Stimulated activated CD8-positive, alpha-beta memory T cell treated with anti-CD3 and anti-CD28 coated beads, Interleukin-4, amount 100 ng/mL, for 4 hours (primary cell): ENCODE results near the gene STK40.

Experiments
- DNase-seq, 2 donors: peaks; one replicate each; pipeline ENCODE4 v3.0.0-alpha.2; 2020; ENCODE audit warnings: low read depth in 2 of 2, low spot score in 1 of 2

The STK40 gene

DNA sequence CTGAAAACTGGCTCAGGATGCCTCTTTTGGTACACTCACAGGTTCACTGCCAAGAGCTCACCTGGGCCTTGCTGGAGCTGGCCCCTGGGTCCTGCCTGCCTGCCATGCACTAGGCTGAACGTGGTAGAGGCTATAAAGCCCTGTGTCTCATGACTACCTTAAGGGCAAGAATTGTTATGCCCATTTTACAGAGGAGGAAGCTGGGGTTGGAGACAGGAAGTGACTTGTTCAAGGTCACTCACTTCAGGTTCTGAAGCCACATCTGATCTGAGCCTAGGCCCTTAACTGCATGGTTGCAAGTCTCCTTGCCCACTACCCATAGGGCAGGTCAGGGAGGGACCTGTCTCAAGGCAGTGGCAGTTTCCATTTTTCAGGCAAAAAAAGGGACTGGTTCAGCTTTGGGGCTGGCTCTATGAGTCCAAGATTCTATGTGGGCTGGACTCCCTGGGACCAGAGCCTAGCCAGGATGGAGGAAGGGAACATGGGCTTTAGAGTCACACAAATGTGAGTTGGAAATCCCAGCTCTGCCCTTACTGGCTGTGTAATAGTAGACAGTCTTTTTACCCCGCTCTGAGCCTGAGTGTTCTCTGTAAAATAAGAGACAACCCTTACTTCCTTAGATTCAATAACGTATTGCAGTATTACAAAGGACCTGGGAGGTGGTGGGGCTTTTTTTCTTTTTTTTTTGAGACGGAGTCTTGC lies 7.8 kb downstream of the STK40 start:
- no peak for DNase-seq

GRCh38 chr1:36372617-36373016 lies 13.1 kb downstream of the STK40 start:
- DNase-seq: no peak

GRCh38 chr1:36369061-36369861 lies 16.5 kb downstream of the STK40 start:
- DNase-seq: peak; percentile 64 to 78

GRCh38 chr1:36367798-36368197 lies 17.9 kb downstream of the STK40 start:
- DNase-seq: no peak

- DNase-seq: no peak
Observed at GRCh38 chr1:36367066-36367465, 18.7 kb downstream of the STK40 start.

- DNase-seq: no peak
Observed at GRCh38 chr1:36366091-36366661, 19.5 kb downstream of the STK40 start.

DNA sequence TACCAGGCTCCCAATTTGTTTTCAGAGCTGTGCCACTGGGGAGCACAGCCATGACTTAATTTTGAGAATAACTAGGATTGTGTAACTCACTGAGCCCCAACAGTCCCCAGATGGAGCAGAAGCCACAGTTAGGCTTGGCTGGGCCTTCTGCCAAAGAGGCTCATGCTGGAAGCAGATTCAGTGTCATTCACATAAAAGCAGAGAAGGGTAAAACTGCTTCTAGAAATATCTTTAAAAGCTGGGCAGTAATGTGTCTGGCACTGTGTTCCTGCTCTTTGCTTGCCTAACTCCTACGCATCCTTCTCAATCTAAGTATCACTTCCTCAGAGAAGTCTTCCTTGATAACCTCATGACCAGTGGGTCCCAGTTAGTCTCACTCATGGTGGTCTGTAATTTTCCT lies 20.3 kb downstream of the STK40 start:
- no peak for DNase-seq

GRCh38 chr1:36359911-36360550 lies 25.7 kb downstream of the STK40 start:
- no peak for DNase-seq

- no peak for DNase-seq
Observed at GRCh38 chr1:36359383-36359782, 26.3 kb downstream of the STK40 start.

GRCh38 chr1:36358514-36359084 lies 27.1 kb downstream of the STK40 start:
- DNase-seq: no peak

DNA sequence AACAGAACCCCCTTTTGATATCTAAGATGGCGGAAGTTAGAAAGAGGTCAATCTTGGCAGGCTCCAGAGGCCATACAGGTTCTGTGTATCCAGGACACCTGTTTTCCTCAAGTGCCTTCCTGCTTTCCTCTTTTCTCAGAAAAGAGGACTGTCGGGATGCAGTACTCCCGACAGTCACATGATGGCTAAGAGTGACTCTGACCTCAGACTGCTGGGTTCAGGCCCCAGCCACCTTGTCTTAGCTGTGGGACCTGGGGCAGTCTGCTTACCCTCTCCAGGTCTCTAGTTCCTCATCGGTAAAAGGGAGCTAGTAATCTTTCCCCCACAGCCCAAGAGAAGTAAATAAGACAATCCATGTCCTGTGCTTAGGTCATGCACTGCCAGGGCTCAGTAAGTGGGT lies 29.9 kb downstream of the STK40 start:
- no peak for DNase-seq

- no peak for DNase-seq
Observed at GRCh38 chr1:36354486-36354885, 31.2 kb downstream of the STK40 start.

DNA sequence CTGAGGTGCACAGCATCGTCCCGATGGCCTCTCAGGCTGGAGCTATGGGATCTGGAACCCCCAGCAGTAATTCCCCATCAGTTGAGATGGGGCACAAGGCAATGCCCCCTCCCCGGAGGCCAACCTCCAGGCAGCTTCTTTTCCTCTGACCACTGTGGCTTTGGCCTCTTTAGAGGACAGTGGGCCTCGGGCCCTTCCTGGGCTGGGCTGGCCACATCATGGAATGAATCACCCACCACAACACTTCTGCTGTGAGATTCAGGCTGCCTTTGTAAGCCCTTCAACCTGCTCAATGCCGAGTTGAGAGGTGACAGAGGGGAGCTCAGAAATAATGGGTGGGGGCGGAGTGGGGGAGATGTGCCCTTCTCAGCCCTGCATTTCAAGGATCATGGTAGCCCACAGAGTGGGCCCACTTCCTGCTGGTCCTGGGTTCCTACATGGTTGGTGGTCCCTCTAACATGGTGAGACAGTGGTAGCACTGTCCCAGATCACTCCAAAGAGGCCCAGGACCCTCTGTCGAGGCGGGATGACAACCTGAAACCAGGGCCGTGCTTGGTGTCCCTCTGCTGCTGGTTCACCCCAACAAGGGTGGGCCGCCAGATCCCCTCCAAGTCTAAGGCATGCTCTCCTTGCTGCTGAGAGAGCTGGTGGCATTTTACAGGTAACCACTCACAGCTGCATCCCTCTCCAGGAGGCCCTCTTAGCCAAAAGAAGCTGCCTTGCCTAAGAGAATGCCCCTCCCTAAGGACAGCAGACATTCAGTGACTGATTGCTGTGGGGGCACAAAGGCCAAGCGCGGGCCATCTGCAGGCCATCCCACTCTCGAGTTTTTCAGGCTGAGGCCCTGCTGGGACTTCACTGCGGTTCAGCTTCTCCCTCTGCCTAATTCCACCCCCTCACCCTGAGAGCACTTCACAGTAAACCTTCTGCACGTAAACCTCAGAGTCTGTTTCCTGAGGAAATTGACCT lies 32.5 kb downstream of the STK40 start:
- DNase-seq: no peak

GRCh38 chr1:36352125-36352909 lies 33.4 kb downstream of the STK40 start:
- no peak for DNase-seq

DNA sequence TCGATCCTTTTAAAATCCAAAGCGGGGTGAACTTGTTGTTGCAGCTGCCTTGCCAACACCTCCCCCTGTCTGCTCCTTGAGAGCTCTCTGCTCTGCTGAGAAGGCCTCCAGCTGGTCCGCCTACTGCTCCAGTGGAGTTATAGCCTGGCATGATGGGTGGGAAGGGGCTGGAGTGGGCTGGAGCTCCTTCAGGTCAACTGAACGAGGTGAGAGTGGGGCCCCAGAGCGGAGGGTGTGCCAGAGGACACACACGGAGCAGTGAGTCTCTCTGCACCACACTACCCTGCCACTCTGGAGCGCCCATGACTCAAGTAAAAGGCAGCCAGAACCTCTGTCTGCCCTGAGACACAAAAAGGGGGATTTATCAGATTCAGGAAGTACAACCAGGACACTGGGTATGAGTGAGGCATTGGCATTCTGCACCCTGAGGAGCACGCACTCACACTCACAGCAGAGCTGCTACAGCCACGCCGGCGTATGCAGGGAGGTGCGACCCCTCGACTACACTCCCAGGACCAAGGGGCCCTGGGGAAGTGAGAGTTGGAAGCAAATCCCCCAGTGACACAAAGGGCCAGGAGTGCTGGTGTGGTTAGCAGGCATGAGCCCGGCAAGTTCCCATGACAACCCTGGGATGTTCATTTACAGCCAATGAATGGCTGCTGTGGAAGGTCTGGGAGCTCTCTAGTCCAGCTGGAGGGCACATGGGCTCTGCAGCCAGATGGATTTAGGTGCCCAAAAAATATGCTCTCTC lies 34.3 kb downstream of the STK40 start:
- no peak for DNase-seq

DNA sequence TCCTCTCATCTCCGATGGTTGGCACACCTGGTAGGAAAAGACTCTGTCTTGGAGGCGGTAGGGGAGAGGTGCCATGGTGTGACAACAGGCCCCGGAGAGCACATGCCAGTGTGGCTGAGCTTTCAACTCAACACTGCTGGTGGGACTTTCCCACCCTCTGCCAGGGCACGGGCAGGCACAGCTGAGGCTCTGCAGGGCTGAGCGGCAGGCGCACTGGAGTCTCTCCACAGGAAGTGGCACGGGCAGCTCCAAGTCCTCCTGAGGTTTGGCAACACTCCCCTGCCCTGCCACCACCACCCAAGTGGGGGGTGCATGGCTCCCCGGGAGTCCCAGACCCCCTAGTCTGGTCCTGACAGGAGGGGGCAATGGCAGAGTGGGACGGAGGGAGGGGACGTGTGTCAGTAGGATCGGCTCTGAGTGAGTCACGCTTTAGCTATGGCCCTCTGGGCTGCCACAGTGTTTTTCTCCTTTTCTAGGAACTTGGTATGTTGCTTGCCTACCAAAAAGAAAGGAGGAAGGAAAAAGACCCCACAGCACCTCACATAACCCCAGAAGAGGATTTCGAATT lies 35.0 kb downstream of the STK40 start:
- DNase-seq: peak in 1 of 2 donors; percentile 12

- no peak for DNase-seq
Observed at GRCh38 chr1:36349839-36350238, 35.9 kb downstream of the STK40 start.

- no peak for DNase-seq
Observed at GRCh38 chr1:36349241-36349671, 36.5 kb downstream of the STK40 start.
